Endodermal cell (in vitro differentiated cells): Measurements from ENCODE around the gene DGKG. TPM values are rescaled to one million over a fixed set of nuclear protein-coding genes. Genes with fewer than 3 reads are reported as not detected.

Source experiments
- DNase-seq: peaks from one replicate; pipeline ENCODE4 v3.0.0-alpha.2; 2017
- H3K27ac ChIP-seq: 2 replicates; pipeline ENCODE4 v1.5.1; 2013; ENCODE audit warnings: mild to moderate bottlenecking, low read depth, low read length, moderate library complexity
- H3K27me3 ChIP-seq: 2 replicates; pipeline ENCODE4 v1.6.1; 2013; ENCODE audit warnings: mild to moderate bottlenecking, low read length, moderate library complexity; ENCODE audit not compliant: insufficient read depth, control insufficient read depth, poor library complexity, severe bottlenecking
- H3K36me3 ChIP-seq: 2 replicates; pipeline ENCODE4 v1.7.0; 2013; ENCODE audit warnings: mild to moderate bottlenecking, low read length, moderate library complexity; ENCODE audit not compliant: control insufficient read depth, insufficient read depth
- H3K4me1 ChIP-seq: one replicate; pipeline ENCODE4 v1.7.0; 2013; ENCODE audit warnings: low read length; ENCODE audit not compliant: control insufficient read depth, insufficient read depth
- H3K4me3 ChIP-seq: 2 replicates; pipeline ENCODE4 v1.5.1; 2013; ENCODE audit warnings: mild to moderate bottlenecking, low read length, moderate library complexity
- H3K9ac ChIP-seq: 2 replicates; pipeline ENCODE4 v1.6.1; 2013; ENCODE audit warnings: mild to moderate bottlenecking, low read length, moderate library complexity; ENCODE audit not compliant: poor library complexity, severe bottlenecking; ENCODE audit errors: extremely low read depth
- H3K9me3 ChIP-seq: 2 replicates; pipeline ENCODE4 v1.6.1; 2013; ENCODE audit warnings: mild to moderate bottlenecking, low read length, moderate library complexity; ENCODE audit not compliant: control insufficient read depth
- H3K27ac Mint-ChIP-seq: 2 replicates; pipeline ENCODE4 v1.8.0; 2020; ENCODE audit warnings: mixed read lengths
- H3K27me3 Mint-ChIP-seq: 2 replicates; pipeline ENCODE4 v1.8.0; 2021; ENCODE audit warnings: mild to moderate bottlenecking, mixed read lengths; ENCODE audit not compliant: insufficient read depth
- H3K36me3 Mint-ChIP-seq: 2 replicates; pipeline ENCODE4 v1.8.0; 2020; ENCODE audit warnings: low read depth, mixed read lengths
- H3K4me1 Mint-ChIP-seq: 2 replicates; pipeline ENCODE4 v1.8.0; 2020; ENCODE audit warnings: mixed read lengths
- H3K4me3 Mint-ChIP-seq: 2 replicates; pipeline ENCODE4 v1.8.0; 2020; ENCODE audit warnings: mild to moderate bottlenecking, moderate library complexity, mixed read lengths
- H3K9me3 Mint-ChIP-seq: 2 replicates; pipeline ENCODE4 v1.8.0; 2020; ENCODE audit warnings: mild to moderate bottlenecking, mixed read lengths
- CTCF ChIP-seq: fragments of 200-600 bp; sonication (generic); conservative IDR thresholded peaks from 2 replicates; pipeline ENCODE4 v1.5.0; 2021; ENCODE audit warnings: antibody characterized with exemption, mild to moderate bottlenecking
- WGBS, 2 experiments: methylation state at CpG; one replicate each; pipeline versions ENCODE4 v1.1.5 to v1.1.7; 2013; ENCODE audit warnings: missing lambda C conversion rate in 2 of 2, mixed read lengths in 1 of 2; ENCODE audit not compliant: insufficient coverage in 1 of 2, insufficient read length in 1 of 2; 5-methylcytosine and 5-hydroxymethylcytosine counted together
- total RNA-seq, 2 donors: library from RNA; stranded (reverse); fragmentation: NEBNext Ultra II Directional in 1 of 2; extraction: Animal tissue kit (Norgen Biotek cat#: 25700) in 1 of 2; gene quantifications; 2 replicates in 1 of 2; 3 replicates in 1 of 2; pipeline ENCODE4 v1.2.1, GENCODE V29; 2021

Gene DGKG
- total RNA-seq, 2 donors from 2014 or later = 0.86 to 1.8 TPM

GRCh38 chr3:186169379-186169778, 192.7 kb downstream of the DGKG start:
- WGBS, 2 experiments = 94 to 100% methylated on average over 1 of the region's 2 CpGs
- Histone ChIP-seq H3K4me3 (no peak overlapping the region), H3K9ac (no peak overlapping the region), H3K4me1 (no peaks in the 10 kb centered on the region), H3K9me3 (no peaks in the 10 kb centered on the region), H3K27ac (no peak overlapping the region), H3K27me3 (peaks cover 15% of the 10 kb centered on the region), H3K36me3 (no peaks in the 10 kb centered on the region)
- no peak overlapping the region for H3K4me3 Mint-ChIP-seq
- no peaks in the 10 kb centered on the region for H3K4me1 Mint-ChIP-seq
- peaks cover 16% of the 10 kb centered on the region for H3K27me3 Mint-ChIP-seq
- no peak for TF ChIP-seq CTCF
- no peaks in the 10 kb centered on the region for H3K36me3 Mint-ChIP-seq
- no peak overlapping the region for H3K27ac Mint-ChIP-seq
- H3K9me3 Mint-ChIP-seq = peaks cover 2% of the 10 kb centered on the region
- DNase-seq = no peak

GRCh38 chr3:186168976-186169375, 193.1 kb downstream of the DGKG start:
- TF ChIP-seq CTCF = no peak
- Histone ChIP-seq H3K27ac (no peak overlapping the region), H3K9ac (no peak overlapping the region), H3K36me3 (no peaks in the 10 kb centered on the region), H3K9me3 (no peaks in the 10 kb centered on the region), H3K27me3 (peaks cover 19% of the 10 kb centered on the region), H3K4me1 (no peaks in the 10 kb centered on the region), H3K4me3 (no peak overlapping the region)
- peaks cover 2% of the 10 kb centered on the region for H3K9me3 Mint-ChIP-seq
- H3K4me1 Mint-ChIP-seq = no peaks in the 10 kb centered on the region
- no peak for DNase-seq
- H3K27me3 Mint-ChIP-seq = peaks cover 17% of the 10 kb centered on the region
- H3K36me3 Mint-ChIP-seq = no peaks in the 10 kb centered on the region
- no peak overlapping the region for H3K4me3 Mint-ChIP-seq
- no peak overlapping the region for H3K27ac Mint-ChIP-seq

- Mint-ChIP-seq H3K27me3 (peaks cover 21% of the 10 kb centered on the region), H3K4me3 (no peak overlapping the region), H3K9me3 (peaks cover 2% of the 10 kb centered on the region), H3K36me3 (no peaks in the 10 kb centered on the region), H3K27ac (no peak overlapping the region), H3K4me1 (no peaks in the 10 kb centered on the region)
- no peaks in the 10 kb centered on the region for H3K4me1 ChIP-seq
- no peak overlapping the region for H3K4me3 ChIP-seq
- no peaks in the 10 kb centered on the region for H3K36me3 ChIP-seq
- no peak for DNase-seq
- TF ChIP-seq CTCF = no peak
- H3K9ac ChIP-seq = no peak overlapping the region
- no peaks in the 10 kb centered on the region for H3K9me3 ChIP-seq
- 96 to 100% methylated on average over 1 of the region's 1 CpG for whole genome bisulfite sequencing, 2 experiments
- no peak overlapping the region for H3K27ac ChIP-seq
- H3K27me3 ChIP-seq = peaks cover 23% of the 10 kb centered on the region
These were observed 194.2 kb downstream of the DGKG start for GRCh38 chr3:186167646-186168395.
